Measurements from ENCODE around the gene WASHC1. TPM values are rescaled to one million over a fixed set of nuclear protein-coding genes. Genes with fewer than 3 reads are reported as not detected.
"Not testable (repeated sequence)": the region's sequence is repeated elsewhere in the genome, so short reads cannot be mapped to it uniquely, and the experiment has no call there.

Gene WASHC1, protein sequence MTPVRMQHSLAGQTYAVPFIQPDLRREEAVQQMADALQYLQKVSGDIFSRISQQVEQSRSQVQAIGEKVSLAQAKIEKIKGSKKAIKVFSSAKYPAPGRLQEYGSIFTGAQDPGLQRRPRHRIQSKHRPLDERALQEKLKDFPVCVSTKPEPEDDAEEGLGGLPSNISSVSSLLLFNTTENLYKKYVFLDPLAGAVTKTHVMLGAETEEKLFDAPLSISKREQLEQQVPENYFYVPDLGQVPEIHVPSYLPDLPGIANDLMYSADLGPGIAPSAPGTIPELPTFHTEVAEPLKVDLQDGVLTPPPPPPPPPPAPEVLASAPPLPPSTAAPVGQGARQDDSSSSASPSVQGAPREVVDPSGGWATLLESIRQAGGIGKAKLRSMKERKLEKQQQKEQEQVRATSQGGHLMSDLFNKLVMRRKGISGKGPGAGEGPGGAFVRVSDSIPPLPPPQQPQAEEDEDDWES
- total RNA-seq: 10 to 100 TPM in 1 of 6 experiments, 1 to 10 TPM in 5; 2.0 to 11.6 (median 4.4) TPM
- long read RNA-seq, partial matches to known transcripts: 0 of 1 reads
- long read RNA-seq, other reads (novel, unspliced or antisense): 1 of 1 reads

DNA sequence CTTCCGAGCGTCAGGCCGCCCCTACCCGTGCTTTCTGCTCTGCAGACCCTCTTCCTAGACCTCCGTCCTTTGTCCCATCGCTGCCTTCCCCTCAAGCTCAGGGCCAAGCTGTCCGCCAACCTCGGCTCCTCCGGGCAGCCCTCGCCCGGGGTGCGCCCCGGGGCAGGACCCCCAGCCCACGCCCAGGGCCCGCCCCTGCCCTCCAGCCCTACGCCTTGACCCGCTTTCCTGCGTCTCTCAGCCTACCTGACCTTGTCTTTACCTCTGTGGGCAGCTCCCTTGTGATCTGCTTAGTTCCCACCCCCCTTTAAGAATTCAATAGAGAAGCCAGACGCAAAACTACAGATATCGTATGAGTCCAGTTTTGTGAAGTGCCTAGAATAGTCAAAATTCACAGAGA lies at the start of gene WASHC1:
Gene WASHC1, minus strand, starts transcription at position 101 of the 400 bp plus-strand sequence. CDS start 4,457 bp downstream, outside the sequence.
- H3K27ac ChIP-seq; ATAC-seq; H3K36me3 ChIP-seq; H3K9me3 ChIP-seq; H3K4me1 ChIP-seq; H3K27me3 ChIP-seq; intact Hi-C loops (cut with DNase I); DNase-seq: not testable (repeated sequence)
- H3K4me3 ChIP-seq: peak within 1 kb of the TSS in 1 of 3 donors; percentile 35
- WGBS (ENCODE audit: insufficient coverage, low coverage, low lambda C conversion rate, missing lambda C conversion rate): no CpG with 5 or more reads among the region's 20 CpGs

DNA sequence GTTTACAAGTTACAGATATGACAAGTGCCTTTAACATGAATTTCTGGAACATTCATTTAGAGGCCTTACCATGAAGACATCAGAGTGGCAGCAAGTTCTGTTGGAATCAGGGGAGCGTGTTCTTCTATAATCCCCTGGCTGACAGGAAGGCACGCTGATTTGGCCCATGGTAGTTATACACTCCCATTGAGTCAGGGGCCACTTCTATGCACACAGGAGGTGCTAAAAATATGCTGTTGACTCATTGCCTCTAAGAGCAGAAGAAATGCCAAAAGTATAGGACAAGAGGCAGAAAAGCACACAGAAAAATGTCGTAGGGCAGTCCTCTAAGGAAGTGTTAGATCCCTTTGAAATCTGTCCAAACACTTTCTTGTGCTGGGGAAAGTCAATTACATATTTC lies 49.1 kb upstream of the WASHC1 start:
- intact Hi-C loops (cut with DNase I); H3K9me3 ChIP-seq; H3K27me3 ChIP-seq; H3K36me3 ChIP-seq; H3K4me3 ChIP-seq; ATAC-seq; H3K4me1 ChIP-seq; DNase-seq; H3K27ac ChIP-seq: not testable (repeated sequence)
- WGBS (ENCODE audit: insufficient coverage, low coverage, low lambda C conversion rate, missing lambda C conversion rate): 71% methylated on average over 1 of the region's 3 CpGs

DNA sequence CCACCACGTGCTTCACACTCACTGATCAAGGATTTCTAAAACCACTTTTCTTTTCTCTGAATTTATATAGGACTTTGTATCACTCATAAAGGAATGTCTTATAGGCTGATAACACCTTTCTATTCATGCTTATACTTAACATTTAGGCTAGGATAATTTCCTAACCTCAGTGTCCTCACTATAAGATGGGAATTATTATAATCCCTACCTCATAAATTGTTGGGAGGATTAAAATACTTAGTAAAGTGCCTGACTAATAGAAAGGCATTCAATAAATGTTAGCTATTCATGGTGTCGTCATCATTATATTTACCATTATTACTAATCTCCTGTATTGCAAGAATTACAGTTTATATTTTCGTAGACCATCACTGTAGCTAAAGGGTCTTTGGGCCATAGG lies 47.1 kb upstream of the WASHC1 start:
- H3K27ac ChIP-seq; H3K36me3 ChIP-seq; H3K9me3 ChIP-seq; H3K27me3 ChIP-seq; H3K4me3 ChIP-seq; DNase-seq; ATAC-seq; intact Hi-C loops (cut with DNase I); H3K4me1 ChIP-seq: not testable (repeated sequence)
- WGBS (ENCODE audit: insufficient coverage, low coverage, low lambda C conversion rate, missing lambda C conversion rate): 47% methylated on average over 2 of the region's 3 CpGs

DNA sequence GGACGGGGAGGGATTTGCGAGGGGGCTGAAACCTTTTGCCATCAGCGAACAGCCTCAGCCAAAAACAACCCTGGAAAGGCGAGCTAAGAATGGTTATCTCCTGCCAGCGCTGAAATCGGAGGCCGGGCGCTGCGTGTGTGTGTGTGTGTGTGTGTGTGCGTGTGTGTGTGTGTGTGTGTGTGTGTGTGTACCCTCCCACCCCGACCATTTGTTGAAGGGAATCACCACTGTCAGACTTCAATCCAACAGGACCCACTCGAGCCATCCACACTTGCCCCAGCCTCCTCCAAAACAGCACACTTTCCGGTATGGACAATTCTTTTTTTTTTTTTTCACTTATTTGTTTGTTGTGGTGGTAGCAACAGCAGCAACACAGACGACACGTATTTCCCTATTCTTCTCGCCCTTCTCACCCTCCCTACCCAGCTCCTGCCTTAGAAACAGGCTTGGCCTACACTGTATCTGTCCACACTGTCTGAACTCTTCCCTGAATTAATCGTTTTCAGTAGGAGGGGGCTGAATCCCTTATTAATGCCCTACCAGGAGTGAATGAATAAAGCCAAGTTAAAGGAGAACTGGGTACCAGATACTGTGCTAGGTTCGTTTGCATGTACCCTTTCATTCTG lies 44.8 kb upstream of the WASHC1 start:
- DNase-seq; intact Hi-C loops (cut with DNase I); H3K27me3 ChIP-seq; H3K4me1 ChIP-seq; H3K36me3 ChIP-seq; H3K27ac ChIP-seq; H3K4me3 ChIP-seq; H3K9me3 ChIP-seq: not testable (repeated sequence)
- 18% methylated on average over 7 of the region's 18 CpGs for WGBS (ENCODE audit: insufficient coverage, low coverage, low lambda C conversion rate, missing lambda C conversion rate)
- peak in 2 of 4 donors; percentile 27 to 37 for ATAC-seq

DNA sequence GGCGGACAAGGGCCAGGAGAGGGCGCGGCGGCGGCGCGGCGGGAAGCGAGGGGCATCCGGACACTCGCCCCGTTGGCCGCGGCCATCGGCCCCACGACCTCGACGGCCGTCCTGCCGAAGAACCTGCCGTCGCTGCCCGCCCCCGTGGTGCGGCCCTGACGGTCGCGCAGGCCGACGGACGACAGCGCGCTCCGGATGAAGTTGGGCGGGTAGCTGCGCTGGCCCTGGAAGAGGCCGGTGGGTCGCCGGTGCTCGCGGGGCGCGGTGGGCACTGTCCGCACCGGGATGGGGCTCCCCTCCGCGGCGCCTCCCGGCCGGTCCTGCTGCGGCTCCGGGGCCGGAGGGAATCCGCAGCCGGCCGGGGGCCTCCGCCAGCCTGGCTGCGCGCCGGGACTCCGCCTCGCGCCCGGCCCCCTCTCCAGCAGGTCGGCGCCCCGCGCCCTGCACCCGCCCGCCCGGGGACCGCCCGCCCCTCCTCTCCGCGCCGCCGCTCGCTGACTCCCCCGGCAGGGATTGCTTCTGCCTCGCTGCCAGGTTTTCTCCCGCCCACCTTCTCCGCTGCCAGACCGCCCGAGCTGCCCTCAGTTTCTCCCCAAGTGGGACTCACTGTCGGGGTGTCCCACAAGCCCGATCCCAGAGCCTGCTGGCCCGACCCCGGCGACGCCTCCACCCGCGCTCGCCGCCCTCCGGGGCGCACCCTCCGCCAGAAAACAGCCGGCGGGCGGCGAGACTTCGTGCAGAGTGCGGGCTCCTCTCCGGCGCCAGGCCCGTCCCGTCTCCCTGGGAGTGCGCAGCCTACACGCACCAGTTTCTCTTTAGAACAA lies 44.0 kb upstream of the WASHC1 start:
- not testable (repeated sequence) for H3K9me3 ChIP-seq, H3K27me3 ChIP-seq
- peak; percentile 43 to 56 (median 50) for ATAC-seq

DNA sequence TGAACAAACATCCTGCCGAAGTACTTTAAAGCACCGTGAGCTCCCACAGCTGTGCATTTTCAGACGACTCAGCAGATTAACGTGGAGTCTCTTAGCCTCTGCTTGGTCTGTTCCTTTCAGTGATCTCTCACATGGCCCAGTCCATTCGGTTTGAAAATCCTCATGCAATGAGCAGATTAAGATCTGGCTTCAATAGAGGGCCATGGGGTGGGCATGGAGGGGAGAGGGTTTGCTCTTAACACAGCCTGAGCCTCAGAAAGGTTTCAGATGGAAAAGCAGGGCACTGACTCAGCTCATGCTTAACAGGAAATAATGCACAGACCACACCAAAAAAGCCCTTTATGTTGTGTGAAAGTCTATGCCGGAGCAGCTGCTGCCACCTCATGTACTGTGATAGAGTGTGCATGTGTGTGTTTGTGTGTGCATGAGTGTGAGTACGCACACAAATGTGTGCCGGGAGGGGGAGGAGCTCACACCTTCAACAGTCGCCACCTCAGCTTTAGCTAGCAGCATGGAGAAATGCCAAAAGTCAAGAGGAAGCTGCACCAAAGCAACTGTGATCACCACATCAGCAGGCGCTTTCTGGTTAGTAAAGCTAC lies 33.9 kb upstream of the WASHC1 start:
- intact Hi-C loops (cut with DNase I); H3K4me3 ChIP-seq; DNase-seq; H3K27me3 ChIP-seq; H3K27ac ChIP-seq; H3K4me1 ChIP-seq; H3K9me3 ChIP-seq; H3K36me3 ChIP-seq: not testable (repeated sequence)
- ATAC-seq: peak; percentile 61 to 63 (median 62)
- 10% methylated on average over 9 of the region's 10 CpGs for WGBS (ENCODE audit: insufficient coverage, low coverage, low lambda C conversion rate, missing lambda C conversion rate)

More for the DNA sequence above, 44.0 kb upstream of the WASHC1 start:
- intact Hi-C loops (cut with DNase I); H3K27ac ChIP-seq; H3K4me1 ChIP-seq; H3K36me3 ChIP-seq: not testable (repeated sequence)
- DNase-seq: peak; percentile 14 to 43 (median 40)
- peak overlapping the region in 2 of 3 donors; percentile 19 to 21 for H3K4me3 ChIP-seq
- WGBS (ENCODE audit: insufficient coverage, low coverage, low lambda C conversion rate, missing lambda C conversion rate): 0% methylated on average over 19 of the region's 109 CpGs

DNA sequence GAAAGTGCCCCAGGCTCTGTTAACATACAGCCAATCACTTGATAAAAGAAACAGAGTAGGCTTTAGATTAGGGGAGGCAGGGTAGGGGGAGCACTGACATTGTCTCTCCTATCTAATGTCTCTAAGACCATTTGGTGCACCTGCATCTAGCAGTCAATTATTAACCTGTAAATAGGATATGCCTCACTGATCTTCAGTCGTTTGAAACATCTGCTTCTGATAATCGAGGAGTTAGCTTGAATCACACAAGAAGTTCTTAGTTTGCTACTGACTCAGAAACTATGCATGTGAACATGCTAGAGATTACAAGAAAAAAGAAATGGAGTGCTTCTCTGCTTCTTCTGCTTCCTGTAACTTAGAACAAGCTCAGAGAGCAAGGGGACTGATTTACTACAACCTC lies 23.4 kb upstream of the WASHC1 start:
- H3K4me3 ChIP-seq; H3K9me3 ChIP-seq; ATAC-seq; H3K4me1 ChIP-seq; H3K36me3 ChIP-seq; H3K27me3 ChIP-seq; intact Hi-C loops (cut with DNase I); H3K27ac ChIP-seq; DNase-seq: not testable (repeated sequence)
- WGBS (ENCODE audit: insufficient coverage, low coverage, low lambda C conversion rate, missing lambda C conversion rate): 36% methylated on average over 2 of the region's 2 CpGs

DNA sequence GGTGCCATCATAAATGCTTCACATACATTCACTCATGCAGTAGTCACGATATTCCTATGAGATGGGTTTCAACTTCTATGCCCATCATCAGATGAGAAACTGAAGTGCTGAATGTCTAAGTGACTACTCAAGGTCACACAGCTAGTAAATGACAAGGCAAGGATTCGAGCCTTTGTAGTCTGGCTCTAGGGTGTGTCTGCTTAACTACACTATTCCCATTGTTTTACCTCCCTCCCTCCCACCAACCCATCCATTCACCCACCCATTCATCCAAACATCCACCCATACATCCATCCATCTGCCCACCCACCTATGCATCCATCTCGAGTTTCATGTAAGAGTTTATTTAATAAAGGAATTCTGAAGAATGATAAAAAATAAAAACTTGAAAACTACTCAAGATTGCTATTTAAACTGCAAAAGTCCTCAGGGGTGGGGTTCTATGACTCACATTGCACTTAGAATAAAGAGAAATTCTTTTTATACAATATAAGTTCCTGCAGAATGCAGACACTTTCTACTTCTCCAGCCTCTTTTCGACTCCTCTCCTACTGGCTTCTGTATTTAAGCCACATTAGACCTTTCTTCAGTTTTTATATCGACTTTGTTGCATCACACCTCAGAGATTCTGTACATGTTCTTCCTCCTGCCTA lies 19.1 kb upstream of the WASHC1 start:
- H3K4me3 ChIP-seq; H3K4me1 ChIP-seq; intact Hi-C loops (cut with DNase I); H3K27me3 ChIP-seq; ATAC-seq; H3K27ac ChIP-seq; DNase-seq; H3K9me3 ChIP-seq; H3K36me3 ChIP-seq: not testable (repeated sequence)
- WGBS (ENCODE audit: insufficient coverage, low coverage, low lambda C conversion rate, missing lambda C conversion rate): 46% methylated on average over 5 of the region's 5 CpGs

DNA sequence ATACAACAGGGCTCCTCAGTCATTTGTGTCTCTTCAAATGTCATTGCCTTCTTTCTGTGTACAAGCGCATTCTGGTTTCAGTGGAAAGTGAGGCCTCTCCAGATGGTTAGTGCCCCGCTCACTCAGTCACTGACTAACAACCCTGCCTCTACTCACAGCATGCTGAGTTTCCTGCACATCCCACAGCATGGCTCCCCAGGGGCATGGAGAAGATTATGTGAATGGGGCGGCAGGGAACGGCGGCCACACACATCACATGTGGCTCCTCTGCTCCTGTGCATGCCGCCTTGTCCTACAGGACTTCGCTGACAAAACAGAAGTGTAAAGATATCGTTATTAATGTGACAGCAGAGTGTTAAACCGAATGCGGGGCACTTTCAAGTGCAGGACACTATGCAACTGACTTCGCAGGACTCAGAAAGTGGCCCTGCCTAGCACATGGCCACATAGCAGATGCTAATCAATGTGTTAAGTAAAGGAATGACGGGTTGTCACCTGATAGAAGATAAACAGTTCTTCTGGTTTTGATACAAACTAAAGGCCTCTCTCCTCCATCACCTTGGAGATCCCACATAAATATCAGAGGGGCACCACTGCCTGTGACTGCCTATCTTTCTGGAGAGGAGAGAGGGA lies 17.5 kb upstream of the WASHC1 start:
- intact Hi-C loops (cut with DNase I); H3K27me3 ChIP-seq; H3K36me3 ChIP-seq; H3K9me3 ChIP-seq; DNase-seq; H3K27ac ChIP-seq; H3K4me3 ChIP-seq; H3K4me1 ChIP-seq: not testable (repeated sequence)
- ATAC-seq: peak in 1 of 4 donors; percentile 17
- 73% methylated on average over 11 of the region's 12 CpGs for WGBS (ENCODE audit: insufficient coverage, low coverage, low lambda C conversion rate, missing lambda C conversion rate)

DNA sequence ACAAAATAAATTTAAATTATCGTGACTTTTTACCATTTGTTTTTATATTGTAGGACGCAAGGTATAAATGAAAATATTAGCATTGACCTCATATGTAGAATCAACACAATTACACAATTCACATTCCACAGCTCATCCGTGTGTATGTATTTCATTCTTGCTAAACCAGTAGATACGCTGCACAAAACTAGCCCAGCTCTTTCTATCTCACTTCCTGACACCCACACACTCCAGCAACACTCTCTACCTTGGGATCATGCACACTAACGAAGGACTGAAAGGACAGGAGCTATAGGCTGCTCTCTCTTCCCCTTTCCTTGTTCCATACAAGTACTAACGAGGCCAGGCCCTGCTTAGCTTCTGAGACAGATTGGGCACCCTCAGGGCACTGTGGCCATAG lies 16.9 kb upstream of the WASHC1 start:
- H3K9me3 ChIP-seq; H3K4me1 ChIP-seq; H3K27me3 ChIP-seq; ATAC-seq; H3K4me3 ChIP-seq; DNase-seq; H3K27ac ChIP-seq; H3K36me3 ChIP-seq; intact Hi-C loops (cut with DNase I): not testable (repeated sequence)
- 57% methylated on average over 5 of the region's 6 CpGs for WGBS (ENCODE audit: insufficient coverage, low coverage, low lambda C conversion rate, missing lambda C conversion rate)
